GM21737 (cell line): Measurements from ENCODE around the gene PLEKHG1.

Experiments
- ATAC-seq: cut with Tn5 transposase; IDR thresholded peaks from one replicate; pipeline ENCODE4 v1.9.1; 2021; ENCODE audit warnings: mild to moderate bottlenecking, moderate library complexity; ENCODE audit not compliant: unreplicated experiment

Gene PLEKHG1

DNA sequence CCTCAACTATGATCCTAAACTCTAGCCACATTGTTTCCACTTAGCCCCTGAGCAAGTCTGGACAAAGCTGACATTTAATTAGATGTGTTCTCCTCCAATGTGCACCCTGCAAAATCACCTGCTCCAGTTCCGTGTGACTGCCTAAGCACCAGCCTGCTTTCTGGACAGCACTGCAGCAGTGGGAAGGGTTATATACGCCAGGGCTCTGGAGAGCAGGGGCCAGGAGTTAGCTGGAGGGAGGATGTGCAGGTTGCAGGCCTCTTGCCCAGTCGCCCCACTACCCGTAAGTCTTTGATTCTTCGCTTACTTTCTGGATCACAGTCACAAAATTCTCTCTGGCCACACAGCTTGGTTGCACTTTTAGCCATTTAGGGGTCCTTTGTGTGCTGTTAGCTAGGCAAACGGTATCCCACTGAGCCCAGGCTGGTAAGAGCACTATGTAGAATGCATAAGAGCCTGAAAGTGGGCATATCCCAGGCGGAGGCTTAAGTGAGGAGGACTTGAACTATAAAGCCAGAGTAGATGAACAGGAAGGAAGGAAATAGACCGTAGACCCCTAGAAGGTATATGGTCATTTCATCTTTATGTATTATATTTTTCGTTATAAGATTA is 10.7 kb upstream of the PLEKHG1 start:
- ATAC-seq = no peak

GRCh38 chr6:150589852-150590251 is 9.8 kb upstream of the PLEKHG1 start:
- no peak for ATAC-seq

DNA sequence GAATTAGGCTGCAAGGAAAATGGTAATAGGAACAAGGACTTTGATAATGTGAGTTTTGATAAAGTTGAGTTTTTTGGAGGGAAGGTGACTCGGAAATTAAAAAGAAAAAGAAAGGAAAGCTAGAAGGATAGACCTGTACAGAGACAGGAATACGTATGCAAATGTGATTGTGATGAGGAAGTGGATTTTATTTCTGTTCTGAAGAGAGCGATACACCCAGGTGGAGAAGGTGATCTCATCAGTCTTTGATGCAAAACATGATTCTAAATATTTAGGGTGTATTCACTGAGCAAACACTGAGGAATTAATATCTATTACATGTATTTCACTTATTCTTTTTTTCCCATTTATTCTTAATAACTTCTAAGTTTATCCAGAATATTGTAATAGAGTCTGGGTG is 9.2 kb upstream of the PLEKHG1 start:
- no peak for ATAC-seq

GRCh38 chr6:150592377-150592995 is 7.2 kb upstream of the PLEKHG1 start:
- no peak for ATAC-seq

- no peak for ATAC-seq
These were observed 6.6 kb upstream of the PLEKHG1 start for GRCh38 chr6:150593119-150593518.

DNA sequence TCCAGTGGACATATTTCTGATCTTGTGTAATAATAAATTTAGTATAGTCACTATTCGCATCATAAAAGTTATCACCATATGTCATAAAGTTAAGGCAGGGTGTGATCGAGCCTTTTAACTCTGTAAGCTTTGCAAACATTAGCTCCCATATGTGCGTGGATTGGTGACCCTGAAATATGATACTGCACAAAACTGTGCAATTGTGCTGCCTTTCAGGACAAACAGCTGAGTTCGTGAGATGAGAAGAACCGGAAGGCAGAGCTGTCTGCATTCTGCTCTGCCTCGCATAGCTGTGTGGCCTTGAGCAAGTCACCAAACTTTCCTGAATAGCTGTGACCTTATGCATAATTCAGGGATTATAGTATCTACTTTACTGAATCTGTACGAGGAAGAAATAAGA is 3.2 kb upstream of the PLEKHG1 start:
- ATAC-seq = no peak

GRCh38 chr6:150598401-150598800 is 1.3 kb upstream of the PLEKHG1 start:
- ATAC-seq = no peak

- ATAC-seq = no peak
These were observed 857 bp upstream of the PLEKHG1 start for GRCh38 chr6:150598858-150599198.

- ATAC-seq = peak; percentile 25
These were observed 270 bp downstream of the PLEKHG1 start for GRCh38 chr6:150600010-150600300.

DNA sequence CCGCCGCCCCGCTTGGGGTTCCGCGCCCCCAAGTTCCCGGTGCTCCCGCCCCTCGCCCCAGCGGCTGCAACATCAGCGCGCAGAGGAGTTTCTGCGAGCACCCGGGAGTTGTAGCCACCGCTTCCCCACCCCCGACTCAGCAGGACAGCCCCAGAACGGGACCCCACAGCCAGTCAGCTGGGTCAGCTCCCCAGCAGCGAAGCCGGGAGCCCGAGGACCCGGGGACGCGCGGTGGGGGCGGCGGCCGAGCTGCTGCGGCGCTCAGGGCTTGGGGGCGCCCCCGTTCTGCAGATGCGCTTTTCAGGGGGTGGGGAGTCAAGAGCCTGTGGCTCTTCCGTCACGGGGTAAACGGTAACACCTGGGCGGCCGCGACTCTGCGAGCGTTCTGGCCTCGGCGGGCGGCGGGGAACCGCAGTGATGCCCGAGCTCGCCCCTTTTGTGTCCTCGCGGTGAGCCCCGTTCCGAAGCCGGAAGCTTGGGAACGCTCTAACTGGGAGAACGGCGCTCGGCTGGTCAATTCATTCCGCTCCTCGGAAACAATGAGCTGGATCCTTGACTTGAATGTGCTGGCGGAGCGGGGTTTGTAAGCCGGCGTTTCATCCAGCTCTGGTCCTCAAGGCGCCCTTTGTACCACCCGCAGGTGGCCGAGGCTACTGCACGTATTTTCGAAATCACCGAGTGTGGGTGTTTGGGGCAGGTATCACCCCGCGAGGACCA is 774 bp downstream of the PLEKHG1 start:
- peak; percentile 68 for ATAC-seq

GRCh38 chr6:150601439-150601838 is 1.8 kb downstream of the PLEKHG1 start:
- no peak for ATAC-seq

- no peak for ATAC-seq
These were observed 3.5 kb downstream of the PLEKHG1 start for GRCh38 chr6:150603176-150603575.

DNA sequence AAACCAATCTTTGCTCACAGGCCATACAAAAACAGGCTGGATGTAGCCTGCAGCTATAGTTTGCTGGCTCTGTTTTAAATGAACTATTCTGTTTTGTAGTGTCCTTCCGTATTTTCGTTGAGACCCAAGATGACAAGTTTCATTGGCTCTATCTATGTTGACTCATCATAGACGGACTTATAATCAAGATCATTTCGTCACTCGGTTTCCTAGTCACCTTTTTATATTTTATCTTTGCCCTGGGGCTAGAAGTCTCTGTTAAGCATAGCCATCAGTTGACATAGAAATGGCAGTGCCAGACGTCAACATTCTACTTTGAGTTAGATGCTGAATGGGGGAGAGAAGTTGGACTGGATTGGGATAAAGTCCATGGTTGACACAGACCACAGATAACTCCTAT is 4.8 kb downstream of the PLEKHG1 start:
- ATAC-seq = no peak

- no peak for ATAC-seq
These were observed 5.6 kb downstream of the PLEKHG1 start for GRCh38 chr6:150605333-150605732.

- no peak for ATAC-seq
These were observed 6.5 kb downstream of the PLEKHG1 start for GRCh38 chr6:150606168-150606591.

DNA sequence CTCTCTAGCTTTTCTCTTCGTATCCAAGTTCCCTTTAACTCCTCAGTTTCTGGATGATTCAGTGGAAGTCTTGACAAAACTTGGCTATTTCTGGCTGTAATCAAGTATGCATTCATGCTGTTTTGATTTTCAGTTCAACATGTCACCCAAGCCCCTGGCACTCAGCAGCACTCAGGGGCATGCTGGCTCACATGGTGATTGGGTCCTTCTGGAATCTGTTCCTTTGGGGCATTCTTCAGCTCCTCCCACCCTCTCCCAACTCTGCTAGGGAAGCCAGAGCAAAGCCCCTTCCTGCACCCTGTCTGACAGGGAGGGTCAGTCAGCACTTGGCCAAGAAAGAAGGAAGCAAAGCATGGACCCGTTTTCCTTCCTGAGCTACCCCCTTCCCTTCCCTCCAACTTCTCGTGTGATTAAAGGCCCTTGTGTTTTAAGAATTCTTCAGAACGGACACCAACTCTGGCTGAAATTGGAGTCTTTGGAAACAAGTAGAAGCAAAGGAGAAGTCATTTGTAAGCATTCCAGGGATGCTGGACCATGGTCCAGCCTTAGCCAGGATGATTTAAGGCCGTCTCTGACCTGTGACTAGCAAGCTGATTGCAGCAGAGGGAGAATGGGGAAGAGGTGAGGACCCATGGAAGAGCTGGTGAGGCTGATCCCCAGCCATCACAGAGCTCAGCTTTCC is 7.1 kb downstream of the PLEKHG1 start:
- ATAC-seq = no peak

DNA sequence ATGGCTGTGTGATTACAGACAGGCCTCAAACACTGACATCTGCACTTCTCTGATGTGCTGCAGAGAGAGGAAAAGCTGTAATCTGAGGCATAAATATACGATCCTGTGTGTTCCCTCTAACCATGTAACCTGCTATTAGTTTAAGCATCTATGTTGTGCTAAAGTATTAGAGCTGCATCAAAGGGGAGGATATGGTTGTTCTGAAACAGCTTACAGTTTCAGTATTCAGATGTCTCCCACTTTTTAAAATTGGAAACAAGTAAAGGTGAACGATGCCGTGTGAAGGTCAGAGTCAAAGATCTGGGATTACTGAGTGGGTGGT is 7.6 kb downstream of the PLEKHG1 start:
- no peak for ATAC-seq

GRCh38 chr6:150610584-150610983 is 10.9 kb downstream of the PLEKHG1 start:
- no peak for ATAC-seq

GRCh38 chr6:150613269-150613668 is 13.6 kb downstream of the PLEKHG1 start:
- ATAC-seq = no peak

DNA sequence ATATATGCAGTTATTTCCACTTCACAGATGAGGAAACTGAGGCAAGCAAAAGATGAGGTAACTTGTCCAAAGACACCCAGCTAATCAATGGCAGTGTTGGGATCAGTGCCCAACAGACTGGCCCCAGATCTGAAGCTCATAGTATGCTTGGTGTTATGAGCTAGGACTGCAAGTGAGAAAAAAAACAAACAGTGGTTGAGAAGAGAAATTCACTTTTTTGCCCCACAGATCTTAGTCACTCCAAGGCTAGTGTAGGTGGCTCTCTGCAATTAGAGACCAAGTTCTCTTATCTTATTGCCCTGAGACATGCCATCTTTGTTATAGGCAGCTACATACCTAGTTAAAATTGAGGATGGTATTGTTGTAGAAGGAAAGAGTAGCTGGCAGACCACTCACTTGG is 16.3 kb downstream of the PLEKHG1 start:
- ATAC-seq = no peak

GRCh38 chr6:150616586-150616985 is 16.9 kb downstream of the PLEKHG1 start:
- no peak for ATAC-seq

- ATAC-seq = no peak
These were observed 17.4 kb downstream of the PLEKHG1 start for GRCh38 chr6:150617062-150617461.
